Measurements from ENCODE around the gene MTSS2. TPM values are rescaled to one million over a fixed set of nuclear protein-coding genes. Genes with fewer than 3 reads are reported as not detected.

The MTSS2 gene
- total RNA-seq, 2 experiments from 2014 or later: 4.6 to 4.8 TPM

Other genes starting within 250 kb of the MTSS2 start
- gene ST3GAL2, start 247.0 kb downstream of the MTSS2 start, total RNA-seq: 10 to 100 TPM; 31.9 to 38.6 TPM
- 10 to 100 TPM; 24.3 to 26.0 TPM for gene FCSK, start 231.5 kb downstream of the MTSS2 start, total RNA-seq
- 10 to 100 TPM; 73.8 to 75.3 TPM for gene COG4, start 162.5 kb downstream of the MTSS2 start, total RNA-seq
- gene SF3B3, start 162.2 kb downstream of the MTSS2 start, total RNA-seq: 100 to 1,000 TPM; 303 to 331 TPM
- gene IL34, start 39.5 kb downstream of the MTSS2 start, total RNA-seq: under 1 TPM in 1 of 2 experiments, not detected in 1; 0.42 TPM
- gene VAC14, start 115.1 kb upstream of the MTSS2 start, total RNA-seq: 10 to 100 TPM; 34.4 to 36.9 TPM

Data from activated naive CD8-positive, alpha-beta T cell treated with anti-CD3 and anti-CD28 coated beads, Interleukin-2, amount 10 ng/mL, durations not matched to agents 7 days and 5 days (primary cell).